ENCODE results near the gene SLC35F6.
"Not testable (repeated sequence)": the region's sequence is repeated elsewhere in the genome, so short reads cannot be mapped to it uniquely, and the experiment has no call there.

Gene SLC35F6

DNA sequence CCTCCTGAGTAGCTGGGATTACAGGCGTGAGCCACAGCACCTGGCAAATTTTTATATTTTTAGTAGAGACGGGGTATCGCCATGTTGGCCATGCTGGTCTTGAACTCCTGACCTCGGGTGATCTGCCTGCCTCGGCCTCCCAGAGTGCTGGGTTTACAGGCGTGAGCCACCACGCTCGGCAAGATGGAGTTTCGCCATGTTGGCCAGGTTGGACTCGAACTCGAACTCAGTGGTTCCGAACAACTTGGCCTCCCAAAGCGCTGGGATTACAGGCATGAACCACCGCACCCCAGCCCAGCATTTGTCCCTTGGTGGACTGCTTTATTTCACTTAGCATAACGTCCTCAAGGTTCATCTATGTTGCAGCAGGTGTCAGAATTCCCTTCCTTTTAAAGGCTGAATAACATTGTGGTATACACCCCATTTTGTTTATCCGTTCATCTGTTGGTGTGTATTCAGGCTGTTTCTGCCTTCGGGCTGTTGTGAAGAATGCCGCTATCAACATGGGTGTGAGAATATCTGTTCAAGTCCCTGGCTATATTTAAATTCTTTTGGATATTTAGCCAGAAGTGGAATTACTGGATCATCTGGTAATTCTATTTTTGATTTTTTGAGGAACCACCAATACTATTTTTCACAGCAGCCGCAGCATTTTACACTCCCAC lies 20.6 kb downstream of the SLC35F6 start:
- no peak for DNase-seq (ENCODE audit: low spot score)

GRCh38 chr2:26785431-26786206 lies 21.5 kb downstream of the SLC35F6 start, which contains the start of gene CENPA:
Gene CENPA (plus strand): TSS chr2:26786056. CDS start chr2:26786197, 141 bp downstream.
- peak; percentile 99 for DNase-seq (ENCODE audit: low spot score)

DNA sequence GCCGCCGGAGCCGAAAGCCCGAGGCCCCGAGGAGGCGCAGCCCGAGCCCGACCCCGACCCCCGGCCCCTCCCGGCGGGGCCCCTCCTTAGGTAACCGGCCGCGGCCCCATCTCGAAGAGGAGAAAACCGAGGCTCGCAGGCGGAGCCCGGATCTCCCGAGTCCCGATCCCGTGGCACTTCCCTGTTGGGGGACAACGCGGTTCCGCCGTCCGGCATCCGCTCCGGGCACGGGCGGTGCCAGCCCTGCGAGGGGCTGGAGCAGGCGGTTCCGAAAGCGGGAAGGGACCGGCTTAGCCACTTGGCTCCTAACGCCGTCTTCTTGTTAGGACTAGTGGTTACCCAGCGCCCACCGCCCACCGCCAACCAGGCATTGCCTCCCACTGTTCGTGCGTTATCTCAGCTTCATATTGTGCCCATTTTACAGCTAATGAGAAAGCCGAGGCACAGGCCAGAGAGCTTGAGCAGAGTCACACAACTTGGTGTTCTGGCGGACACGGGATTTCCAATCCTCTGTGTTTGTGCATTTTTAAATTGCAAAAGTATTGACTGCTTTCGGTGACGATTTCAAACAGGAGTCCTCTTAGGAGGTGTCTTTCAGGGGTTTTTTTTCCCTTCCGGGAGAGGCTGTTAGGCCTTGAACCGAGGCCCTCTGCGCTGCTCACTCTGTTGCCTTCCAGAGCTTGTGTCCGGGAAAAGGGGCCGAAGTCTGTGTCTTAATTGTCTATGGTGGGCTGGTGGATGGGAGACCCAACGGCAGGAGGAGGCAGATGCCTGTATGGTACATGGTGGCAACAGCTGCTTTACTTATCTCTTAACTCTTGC lies 22.3 kb downstream of the SLC35F6 start:
- peak; percentile 28 for DNase-seq (ENCODE audit: low spot score)

DNA sequence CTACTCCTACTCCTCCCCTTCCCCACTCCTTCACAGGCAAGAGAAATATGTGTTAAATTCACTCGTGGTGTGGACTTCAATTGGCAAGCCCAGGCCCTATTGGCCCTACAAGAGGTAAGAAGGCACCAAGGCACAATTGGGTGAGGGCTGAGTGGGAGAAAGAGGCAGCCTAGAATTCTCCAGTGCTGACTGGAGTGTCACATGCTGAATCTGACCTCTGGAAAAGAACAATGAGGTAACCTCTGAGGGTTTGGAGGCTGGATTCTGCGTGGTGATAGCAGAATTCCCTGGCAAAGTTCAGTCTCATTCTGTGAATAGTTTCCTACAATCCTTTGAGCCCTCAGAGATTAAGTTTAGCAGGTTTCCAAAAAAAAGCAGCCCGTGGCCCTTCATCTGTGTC lies 28.6 kb downstream of the SLC35F6 start:
- no peak for DNase-seq (ENCODE audit: low spot score)

GRCh38 chr2:26793518-26793917 lies 29.4 kb downstream of the SLC35F6 start:
- DNase-seq (ENCODE audit: low spot score): no peak

DNA sequence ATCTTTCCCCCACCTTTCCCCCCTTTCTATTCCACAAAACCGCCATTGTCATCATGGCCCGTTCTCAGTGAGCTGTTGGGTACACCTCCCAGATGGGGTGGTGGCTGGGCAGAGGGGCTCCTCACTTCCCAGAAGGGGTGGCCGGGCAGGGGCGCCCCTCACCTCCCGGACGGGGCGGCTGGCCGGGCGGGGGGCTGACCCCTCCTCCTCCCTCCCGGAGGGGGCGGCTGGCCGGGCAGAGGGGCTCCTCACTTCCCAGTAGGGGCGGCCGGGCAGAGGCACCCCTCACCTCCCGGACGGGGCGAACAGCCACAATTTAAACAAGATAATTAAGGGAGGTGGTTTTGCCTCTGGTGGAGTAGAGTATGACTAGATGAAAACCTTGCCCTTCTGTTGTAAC lies 31.1 kb downstream of the SLC35F6 start:
- not testable (repeated sequence) for DNase-seq (ENCODE audit: low spot score)

DNA sequence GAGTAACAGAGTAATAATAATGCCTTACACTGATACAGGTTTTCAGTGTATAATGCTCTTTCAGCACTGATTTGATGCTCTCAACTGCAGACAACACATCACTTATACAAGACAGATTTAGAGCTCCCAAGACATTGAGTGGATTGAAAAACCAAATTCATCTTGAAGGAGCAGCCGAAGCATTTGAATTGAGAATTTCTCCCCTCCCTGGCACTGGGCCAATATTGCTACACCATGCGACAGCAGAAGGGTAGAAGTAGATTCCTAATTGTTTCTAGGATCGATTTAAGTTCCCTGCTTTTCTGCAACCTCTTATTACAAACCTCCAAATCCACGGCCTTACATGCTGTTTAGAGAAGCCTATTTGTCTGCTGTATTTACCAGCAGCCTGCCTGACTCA lies 37.2 kb downstream of the SLC35F6 start:
- no peak for DNase-seq (ENCODE audit: low spot score)

- no peak for DNase-seq (ENCODE audit: low spot score)
Measured at GRCh38 chr2:26801796-26802195, 37.7 kb downstream of the SLC35F6 start.

- DNase-seq (ENCODE audit: low spot score): no peak
Measured at GRCh38 chr2:26805241-26805676, 41.2 kb downstream of the SLC35F6 start.

DNA sequence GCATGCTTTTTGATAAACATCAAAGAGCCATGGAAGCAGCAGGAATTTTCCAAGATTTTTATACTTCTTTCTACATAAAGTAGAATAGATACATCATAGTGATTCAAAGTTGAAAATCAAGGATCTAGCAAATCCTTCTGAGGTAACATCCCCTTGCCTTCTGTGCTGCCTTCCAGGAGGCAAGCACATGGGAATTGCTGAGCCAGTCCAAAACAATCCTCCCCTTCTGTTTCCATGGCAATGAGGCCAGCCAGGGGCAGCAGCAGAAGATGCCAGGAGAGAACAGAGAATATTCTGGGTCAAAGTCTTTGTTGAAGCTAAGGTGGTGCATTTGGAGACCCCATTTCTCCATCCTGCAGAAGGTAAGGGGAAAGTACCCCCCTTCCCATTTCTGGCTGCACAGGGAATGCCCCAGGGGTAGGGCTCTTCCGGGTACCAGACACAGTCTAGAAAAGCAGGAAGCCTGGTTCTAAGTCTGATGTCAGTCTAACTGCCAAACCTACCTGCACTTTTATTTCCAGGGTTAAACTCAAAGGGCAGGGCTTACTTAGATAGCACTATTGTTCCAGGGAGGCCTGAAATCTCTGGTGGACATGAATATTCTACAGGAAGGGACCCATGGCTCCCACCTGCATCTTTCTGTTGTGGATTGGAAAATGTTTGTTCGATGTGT lies 43.8 kb downstream of the SLC35F6 start:
- DNase-seq (ENCODE audit: low spot score): no peak

- DNase-seq (ENCODE audit: low spot score): no peak
Measured at GRCh38 chr2:26809211-26809610, 45.1 kb downstream of the SLC35F6 start.

GRCh38 chr2:26809876-26810577 lies 45.9 kb downstream of the SLC35F6 start:
- no peak for DNase-seq (ENCODE audit: low spot score)

DNA sequence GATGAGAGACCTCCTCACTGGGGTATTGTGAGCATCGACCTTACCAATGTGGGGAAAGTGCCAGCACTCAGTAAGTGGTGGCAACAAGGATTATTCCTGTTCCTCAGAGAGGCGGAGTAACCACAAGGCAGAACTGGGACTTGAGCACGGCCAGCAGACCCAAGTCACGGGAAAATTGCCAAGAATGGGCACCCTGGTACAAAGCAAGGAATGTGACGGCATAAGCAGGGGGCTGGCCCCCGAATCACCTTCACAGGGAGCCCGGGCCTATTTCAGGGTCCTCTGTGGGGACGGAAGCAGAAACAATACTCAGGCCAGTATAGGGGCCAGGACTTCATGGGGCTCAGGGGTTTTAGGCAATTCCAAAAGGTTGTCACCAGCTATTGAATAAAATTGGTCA lies 47.2 kb downstream of the SLC35F6 start:
- no peak for DNase-seq (ENCODE audit: low spot score)

- DNase-seq (ENCODE audit: low spot score): no peak
Measured at GRCh38 chr2:26811791-26812694, 48.0 kb downstream of the SLC35F6 start.

DNA sequence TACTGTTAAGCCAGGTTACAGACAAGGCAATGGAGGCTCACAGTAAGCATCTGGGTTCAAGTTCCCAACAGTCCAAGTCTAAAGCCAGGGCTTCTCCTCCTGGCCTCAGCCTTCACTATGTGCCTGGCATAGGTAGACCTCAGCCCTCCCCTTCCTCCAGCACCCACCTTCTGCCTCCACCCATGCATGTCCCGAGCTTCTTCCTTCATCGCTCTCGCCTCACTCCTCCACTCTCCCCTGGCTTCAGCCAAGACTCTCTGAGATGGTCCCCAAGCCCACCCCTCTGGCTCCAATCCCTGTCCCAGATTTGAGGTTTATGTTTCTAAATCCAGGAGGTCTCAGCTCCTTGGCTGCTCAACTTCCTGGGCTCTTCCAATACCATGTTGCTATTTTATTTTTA lies 48.6 kb downstream of the SLC35F6 start:
- no peak for DNase-seq (ENCODE audit: low spot score)

DNA sequence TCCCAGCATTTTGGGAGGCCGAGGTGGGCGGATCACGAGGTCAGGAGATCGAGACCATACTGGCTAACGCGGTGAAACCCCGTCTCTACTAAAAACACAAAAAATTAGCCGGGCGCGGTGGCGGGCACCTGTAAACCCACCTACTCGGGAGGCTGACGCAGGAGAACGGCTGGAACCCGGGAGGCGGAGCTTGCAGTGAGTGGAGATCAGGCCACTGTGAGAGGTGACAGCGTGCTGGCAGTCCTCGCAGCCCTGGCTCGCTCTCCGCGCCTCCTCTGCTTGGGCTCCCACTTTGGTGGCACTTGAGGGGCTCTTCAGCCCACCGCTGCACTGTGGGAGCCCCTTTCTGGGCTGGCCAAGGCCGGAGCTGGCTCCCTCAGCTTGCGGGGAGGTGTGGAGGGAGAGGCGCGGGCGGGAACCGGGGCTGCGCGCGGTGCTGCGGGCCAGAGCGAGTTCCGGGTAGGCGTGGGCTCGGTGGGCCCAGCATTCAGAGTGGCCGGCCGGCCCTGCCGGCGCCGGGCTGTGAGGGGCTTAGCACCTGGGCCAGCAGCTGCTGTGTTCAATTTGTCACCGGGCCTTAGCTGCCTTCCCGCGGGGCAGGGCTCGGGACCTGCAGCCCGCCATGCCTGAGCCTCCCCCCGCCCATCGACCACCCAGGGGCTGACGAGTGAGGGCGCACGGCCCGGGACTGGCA lies 50.1 kb downstream of the SLC35F6 start:
- not testable (repeated sequence) for DNase-seq (ENCODE audit: low spot score)

DNA sequence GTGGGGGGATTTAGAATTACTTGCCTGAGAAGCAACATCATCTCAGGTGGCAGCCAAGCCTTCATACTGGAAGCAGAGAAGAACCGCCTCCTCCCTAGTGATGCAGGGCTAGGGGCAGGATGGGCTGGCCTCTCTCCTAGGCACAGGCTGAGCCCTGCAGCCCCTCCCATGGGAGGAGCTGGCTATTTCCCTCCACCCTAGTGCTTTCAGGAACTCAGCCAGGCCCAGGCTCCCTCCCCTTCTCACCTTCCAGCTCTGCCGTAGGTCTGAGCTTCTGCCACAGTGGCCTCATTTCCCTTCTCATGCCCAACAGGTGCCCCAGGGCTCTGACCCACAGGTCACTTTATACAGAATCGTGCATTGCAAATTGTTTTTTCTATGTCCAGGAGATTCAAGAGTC lies 52.8 kb downstream of the SLC35F6 start:
- peak; percentile 22 for DNase-seq (ENCODE audit: low spot score)

DNA sequence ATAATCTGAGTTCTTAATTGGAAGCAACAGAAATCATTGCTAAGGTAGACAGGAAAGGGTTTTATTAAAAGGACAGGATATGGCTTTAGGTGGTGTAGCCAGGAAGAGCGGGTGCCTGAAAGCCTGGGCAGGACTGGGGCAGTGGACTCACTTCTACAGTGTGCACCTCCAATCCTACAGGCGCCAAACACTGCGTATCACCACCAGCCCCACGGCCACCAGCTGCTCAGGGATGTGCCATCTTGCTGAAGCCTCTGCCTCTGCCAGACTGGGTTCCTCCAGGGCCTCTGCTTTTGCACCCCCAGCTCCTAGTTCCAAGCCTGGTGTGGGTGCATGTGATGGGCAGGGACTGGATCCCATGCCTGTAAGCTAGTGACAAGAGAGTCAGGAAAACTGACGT lies 54.2 kb downstream of the SLC35F6 start:
- DNase-seq (ENCODE audit: low spot score): no peak

- no peak for DNase-seq (ENCODE audit: low spot score)
Measured at GRCh38 chr2:26818972-26819371, 54.9 kb downstream of the SLC35F6 start.

- DNase-seq (ENCODE audit: low spot score): no peak
Measured at GRCh38 chr2:26820932-26821331, 56.8 kb downstream of the SLC35F6 start.
